Bronchial epithelial cell (primary cell): Measurements from ENCODE around the gene ATF4. TPM values are rescaled to one million over a fixed set of nuclear protein-coding genes. Genes with fewer than 3 reads are reported as not detected.
"Not testable (repeated sequence)": the region's sequence is repeated elsewhere in the genome, so short reads cannot be mapped to it uniquely, and the experiment has no call there.

Experiments
- DNase-seq: peaks from one replicate; pipeline ENCODE4 v3.0.0-alpha.2; 2010; ENCODE audit warnings: low read depth
- FAIRE-seq: peaks from 2 replicates; lab custom pipeline; 2011; peaks lifted over from hg19 to GRCh38; lab: Jason Lieb, UNC
- H3K27me3 ChIP-seq: 2 replicates; pipeline ENCODE4 v1.5.1; 2011; ENCODE audit warnings: low read length; ENCODE audit not compliant: control insufficient read depth, insufficient read depth
- H3K36me3 ChIP-seq: 2 replicates; pipeline ENCODE4 v1.5.1; 2011; ENCODE audit warnings: low read length; ENCODE audit not compliant: control insufficient read depth, insufficient read depth
- H3K4me3 ChIP-seq: 2 replicates; pipeline ENCODE4 v1.5.1; 2011; ENCODE audit warnings: mild to moderate bottlenecking, low read depth, low read length, control low read depth
- total RNA-seq: library from RNA; depleted of rRNA; stranded (reverse); fragments of >200 nt; gene quantifications from 2 replicates; pipeline ENCODE4 v1.2.1, GENCODE V29; 2014
- TF ChIP-seq, protein P1 (sequence below): IDR thresholded peaks from 2 replicates; pipeline ENCODE4 v1.5.1; 2011; ENCODE audit warnings: mild to moderate bottlenecking, moderate library complexity, low read length, control low read depth, inconsistent platforms; ENCODE audit not compliant: insufficient read depth, severe bottlenecking

Gene ATF4
- total RNA-seq, 1 donor from 2014 or later = 410 TPM

DNA sequence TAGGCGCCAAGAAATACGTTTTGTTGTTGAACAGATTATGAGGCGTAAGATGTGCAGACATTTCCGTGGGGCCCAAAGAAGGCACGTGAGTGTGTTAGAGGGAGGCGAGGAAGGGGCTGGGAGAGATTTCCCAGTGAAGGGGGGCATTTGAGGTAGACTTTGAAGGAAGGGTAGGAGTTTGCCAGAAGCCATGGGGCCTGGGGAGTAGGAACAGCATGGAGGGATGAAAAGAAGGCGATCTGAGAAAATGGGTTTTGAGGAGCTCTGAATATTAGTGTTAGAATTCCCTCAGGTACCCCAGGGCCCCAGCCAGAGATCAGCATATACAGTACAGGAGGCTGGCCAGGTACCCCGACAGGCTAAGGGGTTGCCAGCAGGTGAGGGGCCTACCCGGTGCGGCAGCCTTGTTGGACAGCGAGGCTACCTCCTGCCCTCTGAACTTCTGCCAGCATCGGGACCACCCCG is 18.7 kb upstream of the ATF4 start:
- peaks cover 17% of the 10 kb centered on the region for H3K36me3 ChIP-seq
- no peak for DNase-seq
- FAIRE-seq = no peak
- no peaks in the 10 kb centered on the region for H3K27me3 ChIP-seq
- TF ChIP-seq, protein P1, sequence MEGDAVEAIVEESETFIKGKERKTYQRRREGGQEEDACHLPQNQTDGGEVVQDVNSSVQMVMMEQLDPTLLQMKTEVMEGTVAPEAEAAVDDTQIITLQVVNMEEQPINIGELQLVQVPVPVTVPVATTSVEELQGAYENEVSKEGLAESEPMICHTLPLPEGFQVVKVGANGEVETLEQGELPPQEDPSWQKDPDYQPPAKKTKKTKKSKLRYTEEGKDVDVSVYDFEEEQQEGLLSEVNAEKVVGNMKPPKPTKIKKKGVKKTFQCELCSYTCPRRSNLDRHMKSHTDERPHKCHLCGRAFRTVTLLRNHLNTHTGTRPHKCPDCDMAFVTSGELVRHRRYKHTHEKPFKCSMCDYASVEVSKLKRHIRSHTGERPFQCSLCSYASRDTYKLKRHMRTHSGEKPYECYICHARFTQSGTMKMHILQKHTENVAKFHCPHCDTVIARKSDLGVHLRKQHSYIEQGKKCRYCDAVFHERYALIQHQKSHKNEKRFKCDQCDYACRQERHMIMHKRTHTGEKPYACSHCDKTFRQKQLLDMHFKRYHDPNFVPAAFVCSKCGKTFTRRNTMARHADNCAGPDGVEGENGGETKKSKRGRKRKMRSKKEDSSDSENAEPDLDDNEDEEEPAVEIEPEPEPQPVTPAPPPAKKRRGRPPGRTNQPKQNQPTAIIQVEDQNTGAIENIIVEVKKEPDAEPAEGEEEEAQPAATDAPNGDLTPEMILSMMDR = no peak
- peak overlapping the region; percentile 67 for H3K4me3 ChIP-seq

GRCh38 chr22:39502109-39502788 is 18.1 kb upstream of the ATF4 start, which contains the start of gene MIEF1:
Gene MIEF1 (plus strand): TSS chr22:39502290. CDS start chr22:39511295, 9,005 bp downstream.
- FAIRE-seq = no peak
- Histone ChIP-seq H3K4me3 (peak within 1 kb of the TSS; percentile 67), H3K27me3 (no peaks in the 10 kb centered on the region), H3K36me3 (peaks cover 17% of the 10 kb centered on the region)
- DNase-seq = peak; percentile 85
- TF ChIP-seq, protein P1 = peak; percentile 11

DNA sequence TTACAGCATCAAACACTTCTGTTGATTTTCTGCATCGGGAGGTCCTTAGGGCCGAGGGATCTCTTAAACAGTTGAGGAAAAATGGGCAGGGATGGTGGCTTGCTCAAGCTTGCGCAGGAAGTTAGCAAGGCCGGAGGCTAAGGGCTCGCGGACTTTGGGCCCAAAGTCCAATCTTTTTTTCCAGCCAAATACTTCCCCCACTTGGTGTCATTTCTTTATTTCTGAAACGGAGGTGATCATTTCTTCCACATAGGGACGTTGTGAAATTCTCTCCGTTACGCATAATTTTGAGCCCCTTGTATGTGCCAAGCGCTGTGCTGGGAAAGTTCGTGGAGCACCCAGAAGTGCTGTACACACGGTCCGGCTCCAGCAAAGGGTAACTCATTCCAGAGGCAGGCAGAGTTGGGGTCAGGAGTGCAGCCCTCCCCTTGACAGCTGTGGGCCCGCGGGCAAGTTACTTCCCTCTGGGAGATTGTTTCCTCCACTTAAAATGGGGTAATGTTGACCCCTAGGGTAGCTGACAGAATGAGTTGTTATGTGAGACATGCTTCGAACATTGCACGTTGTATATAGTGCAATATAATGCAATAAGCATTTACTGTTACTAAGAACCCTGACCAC is 17.5 kb upstream of the ATF4 start:
- peak overlapping the region; percentile 67 for H3K4me3 ChIP-seq
- peaks cover 17% of the 10 kb centered on the region for H3K36me3 ChIP-seq
- no peak for FAIRE-seq
- TF ChIP-seq, protein P1 = no peak
- no peak for DNase-seq
- no peaks in the 10 kb centered on the region for H3K27me3 ChIP-seq

DNA sequence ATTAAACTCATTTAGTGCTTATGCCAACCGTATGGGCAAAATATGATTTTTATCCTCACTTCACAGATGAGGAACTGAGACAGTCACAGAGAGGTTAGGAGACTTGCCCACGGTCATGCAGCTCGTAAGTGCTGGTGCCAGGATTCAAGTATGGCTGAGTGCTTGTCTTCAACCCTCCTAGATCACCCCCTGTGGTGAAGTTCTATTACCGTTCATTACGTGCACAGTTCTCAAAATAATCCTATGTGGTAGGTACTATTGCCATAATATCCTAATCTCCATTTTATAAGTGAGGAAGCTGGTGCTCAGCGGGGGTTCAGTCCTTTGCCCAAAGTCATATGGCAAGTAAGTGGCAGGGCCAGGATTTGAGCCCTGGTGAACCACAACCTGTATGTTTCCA is 16.7 kb upstream of the ATF4 start:
- H3K27me3 ChIP-seq = no peaks in the 10 kb centered on the region
- no peak for FAIRE-seq
- no peak overlapping the region for H3K4me3 ChIP-seq
- no peak for DNase-seq
- TF ChIP-seq, protein P1 = no peak
- H3K36me3 ChIP-seq = peaks cover 17% of the 10 kb centered on the region

DNA sequence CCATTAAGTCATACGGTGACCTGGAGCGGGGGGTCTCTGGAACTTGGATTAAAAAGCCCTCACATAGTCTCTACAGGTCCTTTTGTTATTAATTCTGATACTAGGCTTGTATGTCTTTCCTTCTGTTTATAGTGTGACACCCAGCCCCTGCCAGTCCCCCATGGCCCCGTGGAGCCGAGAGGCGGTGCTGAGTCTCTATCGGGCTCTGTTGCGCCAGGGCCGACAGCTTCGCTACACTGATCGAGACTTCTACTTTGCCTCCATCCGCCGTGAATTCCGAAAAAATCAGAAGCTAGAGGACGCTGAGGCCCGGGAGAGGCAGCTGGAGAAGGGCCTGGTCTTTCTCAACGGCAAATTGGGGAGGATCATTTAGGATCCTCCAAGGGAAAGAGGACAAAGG is 16.3 kb upstream of the ATF4 start:
- no peak for FAIRE-seq
- peaks cover 17% of the 10 kb centered on the region for H3K36me3 ChIP-seq
- no peak overlapping the region for H3K4me3 ChIP-seq

GRCh38 chr22:39507021-39507420 is 13.3 kb upstream of the ATF4 start:
- H3K36me3 ChIP-seq = peaks cover 32% of the 10 kb centered on the region
- FAIRE-seq, H3K27me3 ChIP-seq, DNase-seq, H3K4me3 ChIP-seq: not testable (repeated sequence)

More for the DNA sequence above, 16.3 kb upstream of the ATF4 start:
- no peaks in the 10 kb centered on the region for H3K27me3 ChIP-seq
- DNase-seq = no peak
- TF ChIP-seq, protein P1 = no peak
